WERI-Rb-1 (cell line): ENCODE measurements around the gene KRT9.

Source experiments
- DNase-seq: peaks from one replicate; pipeline ENCODE4 v3.0.0-alpha.2; 2020
- H3K27ac ChIP-seq: fragments of 250-450 bp; sonication (Bioruptor Pico); 2 replicates; pipeline ENCODE4 v1.5.1; 2020; ENCODE audit warnings: mild to moderate bottlenecking, moderate library complexity
- H3K27me3 ChIP-seq: fragments of 250-450 bp; sonication (Bioruptor Pico); 2 replicates; pipeline ENCODE4 v1.5.1; 2021; ENCODE audit warnings: mild to moderate bottlenecking, low read depth, moderate library complexity; ENCODE audit not compliant: insufficient read depth, severe bottlenecking
- H3K36me3 ChIP-seq: fragments of 250-450 bp; sonication (Bioruptor Pico); 2 replicates; pipeline ENCODE4 v1.5.1; 2020; ENCODE audit warnings: mild to moderate bottlenecking, moderate library complexity
- H3K4me3 ChIP-seq: 2 replicates; pipeline ENCODE4 v1.5.1; 2011; ENCODE audit warnings: low read depth, mild to moderate bottlenecking, control low read depth, low read length
- H3K9me3 ChIP-seq: fragments of 250-450 bp; sonication (Bioruptor Pico); 2 replicates; pipeline ENCODE4 v1.5.1; 2021; ENCODE audit warnings: mild to moderate bottlenecking, moderate library complexity; ENCODE audit not compliant: severe bottlenecking
- TF ChIP-seq, protein P1 (sequence below): IDR thresholded peaks from 2 replicates; pipeline ENCODE4 v1.5.1; 2011; ENCODE audit warnings: low read depth, mild to moderate bottlenecking, control low read depth, inconsistent platforms, low read length

Gene KRT9

GRCh38 chr17:41523787-41524186 is 48.1 kb downstream of the KRT9 start:
- no peak for DNase-seq
- H3K36me3 ChIP-seq: no peaks in the 10 kb centered on the region
- no peak overlapping the region for H3K4me3 ChIP-seq
- peaks cover 4% of the 10 kb centered on the region for H3K9me3 ChIP-seq
- no peak overlapping the region for H3K27ac ChIP-seq
- no peaks in the 10 kb centered on the region for H3K27me3 ChIP-seq
- TF ChIP-seq, protein P1, sequence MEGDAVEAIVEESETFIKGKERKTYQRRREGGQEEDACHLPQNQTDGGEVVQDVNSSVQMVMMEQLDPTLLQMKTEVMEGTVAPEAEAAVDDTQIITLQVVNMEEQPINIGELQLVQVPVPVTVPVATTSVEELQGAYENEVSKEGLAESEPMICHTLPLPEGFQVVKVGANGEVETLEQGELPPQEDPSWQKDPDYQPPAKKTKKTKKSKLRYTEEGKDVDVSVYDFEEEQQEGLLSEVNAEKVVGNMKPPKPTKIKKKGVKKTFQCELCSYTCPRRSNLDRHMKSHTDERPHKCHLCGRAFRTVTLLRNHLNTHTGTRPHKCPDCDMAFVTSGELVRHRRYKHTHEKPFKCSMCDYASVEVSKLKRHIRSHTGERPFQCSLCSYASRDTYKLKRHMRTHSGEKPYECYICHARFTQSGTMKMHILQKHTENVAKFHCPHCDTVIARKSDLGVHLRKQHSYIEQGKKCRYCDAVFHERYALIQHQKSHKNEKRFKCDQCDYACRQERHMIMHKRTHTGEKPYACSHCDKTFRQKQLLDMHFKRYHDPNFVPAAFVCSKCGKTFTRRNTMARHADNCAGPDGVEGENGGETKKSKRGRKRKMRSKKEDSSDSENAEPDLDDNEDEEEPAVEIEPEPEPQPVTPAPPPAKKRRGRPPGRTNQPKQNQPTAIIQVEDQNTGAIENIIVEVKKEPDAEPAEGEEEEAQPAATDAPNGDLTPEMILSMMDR: no peak

- Histone ChIP-seq H3K36me3 (no peaks in the 10 kb centered on the region), H3K27ac (no peak overlapping the region), H3K27me3 (no peaks in the 10 kb centered on the region), H3K9me3 (peaks cover 4% of the 10 kb centered on the region), H3K4me3 (no peak overlapping the region)
- DNase-seq: no peak
- TF ChIP-seq, protein P1: no peak
These were observed 48.6 kb downstream of the KRT9 start for GRCh38 chr17:41523225-41523593.

GRCh38 chr17:41522301-41523224 is 49.3 kb downstream of the KRT9 start:
- no peak overlapping the region for H3K4me3 ChIP-seq
- TF ChIP-seq, protein P1: no peak
- no peak for DNase-seq
- no peaks in the 10 kb centered on the region for H3K27me3 ChIP-seq
- H3K9me3 ChIP-seq: peaks cover under 1% of the 10 kb centered on the region
- H3K36me3 ChIP-seq: no peaks in the 10 kb centered on the region
- H3K27ac ChIP-seq: no peak overlapping the region

DNA sequence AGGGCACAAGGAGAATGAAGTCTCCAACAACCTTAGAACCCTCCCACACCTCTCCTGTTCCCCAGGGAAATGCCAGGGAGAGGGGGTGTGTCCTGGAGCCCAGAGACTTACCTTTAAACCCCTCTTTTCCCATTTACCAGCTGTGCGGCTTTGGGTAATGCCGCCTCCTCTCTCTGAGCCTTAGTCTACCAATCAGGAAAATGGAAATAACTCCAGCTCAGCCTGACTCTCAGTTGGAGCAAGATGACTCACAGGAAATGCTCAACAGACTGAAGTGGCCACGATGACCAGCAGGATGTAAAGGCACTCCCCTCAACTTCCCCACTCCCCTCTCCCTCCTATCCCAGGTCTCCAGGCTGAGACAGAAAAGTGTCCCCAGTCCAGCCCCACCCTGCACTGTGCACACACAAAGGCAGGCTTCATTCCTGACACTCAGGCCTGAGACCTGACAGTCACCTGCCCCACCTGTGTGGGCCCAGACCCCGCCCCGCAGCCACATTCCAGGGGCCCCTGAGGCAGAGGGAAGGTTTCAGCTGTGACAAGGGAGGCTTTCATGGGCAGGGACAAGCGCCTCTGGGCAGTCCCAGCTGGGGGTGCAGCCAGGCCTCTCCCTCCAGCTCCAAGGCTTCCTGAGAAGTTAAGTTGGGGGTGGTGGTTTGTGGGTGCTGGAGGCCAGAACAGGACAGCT is 50.1 kb downstream of the KRT9 start:
- Histone ChIP-seq H3K4me3 (no peak overlapping the region), H3K36me3 (no peaks in the 10 kb centered on the region), H3K27ac (no peak overlapping the region), H3K9me3 (no peaks in the 10 kb centered on the region), H3K27me3 (no peaks in the 10 kb centered on the region)
- TF ChIP-seq, protein P1: no peak
- DNase-seq: no peak

GRCh38 chr17:41520821-41521521 is 50.9 kb downstream of the KRT9 start:
- TF ChIP-seq, protein P1: no peak
- Histone ChIP-seq H3K9me3 (no peaks in the 10 kb centered on the region), H3K36me3 (no peaks in the 10 kb centered on the region), H3K27ac (no peak overlapping the region), H3K4me3 (no peak overlapping the region), H3K27me3 (no peaks in the 10 kb centered on the region)
- no peak for DNase-seq
